Measurements from ENCODE around the gene PDSS2.
A peak's percentile ranks its signal among the peaks of the same experiment; 100 is the strongest.

Gene PDSS2

DNA sequence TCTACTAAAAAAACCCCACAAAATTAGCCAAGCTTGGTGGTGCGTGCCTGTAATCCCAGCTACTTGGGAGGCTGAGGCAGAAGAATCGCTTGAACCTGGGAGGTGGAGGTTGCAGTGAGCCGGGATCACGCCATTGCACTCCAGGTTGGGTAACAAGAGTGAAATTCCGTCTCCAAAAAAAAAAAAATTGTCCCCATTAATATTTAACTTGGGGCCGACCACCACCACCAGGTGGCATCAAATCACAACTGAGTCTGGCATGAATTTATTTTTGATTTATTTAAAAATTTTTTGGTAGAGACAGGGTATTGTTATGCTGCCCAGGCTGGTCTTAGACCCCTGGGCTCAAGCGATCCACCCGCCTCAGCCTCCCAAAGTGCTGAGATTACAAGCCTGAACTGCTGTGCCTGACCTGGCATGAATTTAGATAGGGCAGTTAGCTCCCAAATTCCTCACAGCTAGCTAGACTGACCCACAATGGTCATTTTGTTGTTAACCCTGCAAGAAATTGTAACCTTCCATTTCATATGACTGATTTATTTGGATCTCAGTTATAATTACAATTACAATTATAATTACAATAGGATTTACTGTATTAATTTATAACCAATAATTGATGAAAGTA is 326.9 kb downstream of the PDSS2 start:
- H3K27me3 ChIP-seq (ENCODE audit: insufficient read depth, low read length, poor library complexity, severe bottlenecking), result no peaks in the 10 kb centered on the region
- TF ChIP-seq CTCF (conservative IDR thresholded peaks at IDR 0.05; ENCODE audit: low read length) (peak; percentile 72), EZH2phosphoT487 (IDR thresholded peaks at IDR 0.05; ENCODE audit: borderline replicate concordance) (no peak)
- H3K36me3 ChIP-seq (ENCODE audit: insufficient read depth, low read length), result no peaks in the 10 kb centered on the region
- no peaks in the 10 kb centered on the region for H3K9me3 ChIP-seq (ENCODE audit: insufficient read depth, low read depth, low read length)
- no peak overlapping the region for H2AFZ ChIP-seq (ENCODE audit: low read length)
- no peaks in the 10 kb centered on the region for H3K9me2 ChIP-seq (replicated peaks; ENCODE audit: low read depth, low read length)
- H3K9ac ChIP-seq (ENCODE audit: low read depth, low read length, poor library complexity, severe bottlenecking), result no peak overlapping the region
- H3K4me3 ChIP-seq (ENCODE audit: low read length, poor library complexity, severe bottlenecking), result no peak overlapping the region
- no peaks in the 10 kb centered on the region for H4K20me1 ChIP-seq (ENCODE audit: insufficient read depth, low read length, poor library complexity, severe bottlenecking)
- H3F3A ChIP-seq (ENCODE audit: low read depth), result no peaks in the 10 kb centered on the region
- no peak overlapping the region for H3K4me2 ChIP-seq (ENCODE audit: low read depth, low read length, poor library complexity, severe bottlenecking)
- H3K4me1 ChIP-seq (ENCODE audit: insufficient read depth, low read length, poor library complexity, severe bottlenecking), result peaks cover 8% of the 10 kb centered on the region
- no peaks in the 10 kb centered on the region for H3K79me2 ChIP-seq (ENCODE audit: insufficient read depth, low read length)

GRCh38 chr6:107129370-107129925 is 329.9 kb downstream of the PDSS2 start:
- TF ChIP-seq CTCF (conservative IDR thresholded peaks at IDR 0.05; ENCODE audit: low read length), result no peak
- TF ChIP-seq EZH2phosphoT487 (IDR thresholded peaks at IDR 0.05; ENCODE audit: borderline replicate concordance), result no peak
- H3F3A ChIP-seq (ENCODE audit: low read depth), result no peaks in the 10 kb centered on the region
- H3K4me2 ChIP-seq (ENCODE audit: low read depth, low read length, poor library complexity, severe bottlenecking), result no peak overlapping the region
- H3K27me3 ChIP-seq (ENCODE audit: insufficient read depth, low read length, poor library complexity, severe bottlenecking), result no peaks in the 10 kb centered on the region
- H3K4me1 ChIP-seq (ENCODE audit: insufficient read depth, low read length, poor library complexity, severe bottlenecking), result peaks cover 8% of the 10 kb centered on the region
- H4K20me1 ChIP-seq (ENCODE audit: insufficient read depth, low read length, poor library complexity, severe bottlenecking), result no peaks in the 10 kb centered on the region
- H3K36me3 ChIP-seq (ENCODE audit: insufficient read depth, low read length), result no peaks in the 10 kb centered on the region
- H3K9me2 ChIP-seq (replicated peaks; ENCODE audit: low read depth, low read length), result no peaks in the 10 kb centered on the region
- no peak overlapping the region for H3K9ac ChIP-seq (ENCODE audit: low read depth, low read length, poor library complexity, severe bottlenecking)
- H3K9me3 ChIP-seq (ENCODE audit: insufficient read depth, low read depth, low read length), result no peaks in the 10 kb centered on the region
- H3K4me3 ChIP-seq (ENCODE audit: low read length, poor library complexity, severe bottlenecking), result no peak overlapping the region
- no peaks in the 10 kb centered on the region for H3K79me2 ChIP-seq (ENCODE audit: insufficient read depth, low read length)
- no peak overlapping the region for H2AFZ ChIP-seq (ENCODE audit: low read length)

DNA sequence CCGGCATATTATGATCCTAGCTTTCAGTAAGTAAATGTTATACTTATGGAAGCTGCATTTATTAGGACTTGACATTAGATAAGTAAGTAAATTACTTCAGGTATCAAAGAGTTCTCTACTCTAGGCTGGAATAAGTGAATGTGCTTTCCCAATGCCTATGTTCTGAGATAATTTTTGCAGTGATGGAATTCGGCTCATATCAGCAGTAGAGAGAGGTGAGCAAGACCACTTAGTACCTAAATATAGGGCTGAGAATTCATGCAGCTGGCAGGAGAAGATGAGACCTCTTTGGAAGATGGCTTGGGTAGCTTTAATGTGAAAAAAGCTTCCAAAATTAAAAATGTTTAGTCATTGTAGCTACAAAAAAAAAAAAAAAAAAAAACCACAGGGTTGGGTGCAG is 330.8 kb downstream of the PDSS2 start:
- Histone ChIP-seq H3K27me3 (ENCODE audit: insufficient read depth, low read length, poor library complexity, severe bottlenecking) (no peaks in the 10 kb centered on the region), H3K9ac (ENCODE audit: low read depth, low read length, poor library complexity, severe bottlenecking) (no peak overlapping the region), H3F3A (ENCODE audit: low read depth) (no peaks in the 10 kb centered on the region), H3K4me2 (ENCODE audit: low read depth, low read length, poor library complexity, severe bottlenecking) (no peak overlapping the region), H3K36me3 (ENCODE audit: insufficient read depth, low read length) (no peaks in the 10 kb centered on the region), H3K9me3 (ENCODE audit: insufficient read depth, low read depth, low read length) (no peaks in the 10 kb centered on the region), H3K9me2 (replicated peaks; ENCODE audit: low read depth, low read length) (no peaks in the 10 kb centered on the region), H3K4me1 (ENCODE audit: insufficient read depth, low read length, poor library complexity, severe bottlenecking) (peaks cover 8% of the 10 kb centered on the region), H3K79me2 (ENCODE audit: insufficient read depth, low read length) (no peaks in the 10 kb centered on the region), H4K20me1 (ENCODE audit: insufficient read depth, low read length, poor library complexity, severe bottlenecking) (no peaks in the 10 kb centered on the region), H3K4me3 (ENCODE audit: low read length, poor library complexity, severe bottlenecking) (no peak overlapping the region), H2AFZ (ENCODE audit: low read length) (no peak overlapping the region)
- TF ChIP-seq EZH2phosphoT487 (IDR thresholded peaks at IDR 0.05; ENCODE audit: borderline replicate concordance) (no peak), CTCF (conservative IDR thresholded peaks at IDR 0.05; ENCODE audit: low read length) (no peak)
